RWPE1 (cell line): ENCODE measurements around the gene PTGDR2.

ENCODE experiments used
- CTCF ChIA-PET: fragments of 350-600 bp; sonication (Branson Sonifier 250); formaldehyde crosslinking; extraction: SDS; loops from one replicate; lab custom pipeline; 2021; lab: Yijun Ruan, JAX
- POLR2A ChIA-PET: fragments of 400-600 bp; formaldehyde crosslinking; extraction: SDS; loops from one replicate; lab custom pipeline; 2020; ENCODE audit warnings: antibody characterized with exemption; ENCODE audit not compliant: low non-redundant PET; lab: Yijun Ruan, JAX
- DNase-seq: peaks from one replicate; pipeline ENCODE4 v3.0.0; 2012; ENCODE audit warnings: low spot score
- H3K27ac ChIP-seq: fragments of 450-650 bp; 2 replicates; pipeline ENCODE4 v1.5.1; 2017
- CTCF ChIP-seq: fragments of 450-650 bp; conservative IDR thresholded peaks from 2 replicates; pipeline ENCODE4 v1.5.1; 2017; ENCODE audit warnings: low read depth, mild to moderate bottlenecking

PTGDR2 gene

GRCh38 chr11:60899046-60899936 is 43.5 kb upstream of the PTGDR2 start:
- POLR2A ChIA-PET = interaction anchor here (0.8 kb wide), 1 partner anchor 10 kb away, joined by 3 read pairs; no protein-coding TSS in a partner anchor
- no peak overlapping the region for H3K27ac ChIP-seq
- CTCF ChIA-PET = interaction anchor here (0.6 to 3.1 kb wide), 20 partner anchors 10 to 586 kb away, joined by 3 to 25 read pairs (median 4); no protein-coding TSS in a partner anchor
- peak; percentile 52 for DNase-seq
- TF ChIP-seq CTCF = peak; percentile 97

- ChIA-PET POLR2A (no interaction called here), CTCF (interaction anchor here (3.1 kb wide), 1 partner anchor 67 kb away, joined by 25 read pairs; no protein-coding TSS in a partner anchor)
- H3K27ac ChIP-seq = no peak overlapping the region
- TF ChIP-seq CTCF = no peak
- DNase-seq = no peak
Observed at GRCh38 chr11:60897496-60897895, 41.7 kb upstream of the PTGDR2 start.

GRCh38 chr11:60895687-60896086 is 39.9 kb upstream of the PTGDR2 start:
- H3K27ac ChIP-seq = no peak overlapping the region
- no peak for DNase-seq
- ChIA-PET CTCF (interaction anchor here (0.7 to 2.3 kb wide), 2 partner anchors 65 to 123 kb away, joined by 3 to 6 read pairs; no protein-coding TSS in a partner anchor), POLR2A (no interaction called here)
- no peak for TF ChIP-seq CTCF

GRCh38 chr11:60891103-60891741 is 35.5 kb upstream of the PTGDR2 start:
- ChIA-PET POLR2A (no interaction called here), CTCF (no interaction called here)
- no peak for DNase-seq
- TF ChIP-seq CTCF = no peak
- H3K27ac ChIP-seq = no peak overlapping the region

- POLR2A ChIA-PET = no interaction called here
- DNase-seq = no peak
- CTCF ChIA-PET = no interaction called here
- H3K27ac ChIP-seq = no peak overlapping the region
- no peak for TF ChIP-seq CTCF
Observed at GRCh38 chr11:60890696-60891095, 34.9 kb upstream of the PTGDR2 start.

GRCh38 chr11:60889869-60890311 is 34.1 kb upstream of the PTGDR2 start:
- ChIA-PET POLR2A (no interaction called here), CTCF (interaction anchor here (1.1 kb wide), 1 partner anchor 9 kb away, joined by 5 read pairs; no protein-coding TSS in a partner anchor)
- DNase-seq = no peak
- no peak for TF ChIP-seq CTCF
- H3K27ac ChIP-seq = peak overlapping the region; percentile 19; the same call in 1 of the 2 replicates
